GM12891 (cell line): ENCODE measurements around the gene SND1.

Experiments used
- PAX5 ChIP-seq: IDR thresholded peaks from 2 replicates; pipeline ENCODE4 v1.6.1; 2011; ENCODE audit warnings: low read length, moderate library complexity, mild to moderate bottlenecking; ENCODE audit not compliant: insufficient read depth, severe bottlenecking
- POLR2A ChIP-seq: IDR thresholded peaks from 2 replicates; pipeline ENCODE4 v1.6.1; 2011; ENCODE audit warnings: low read depth, low read length, control low read depth
- POLR2AphosphoS5 ChIP-seq: IDR thresholded peaks from 2 replicates; pipeline ENCODE4 v1.6.1; 2011; ENCODE audit warnings: low read depth, low read length, control low read depth
- SPI1 ChIP-seq: IDR thresholded peaks from 2 replicates; pipeline ENCODE4 v1.6.1; 2011; ENCODE audit warnings: low read depth, low read length, control low read depth
- TAF1 ChIP-seq: IDR thresholded peaks from 2 replicates; pipeline ENCODE4 v1.6.1; 2011; ENCODE audit warnings: low read depth, low read length, control low read depth

- TF ChIP-seq POLR2A = no peak
- no peak for TF ChIP-seq PAX5
- TF ChIP-seq POLR2AphosphoS5 = no peak
- no peak for TF ChIP-seq SPI1
- TF ChIP-seq TAF1 = no peak
Observed at GRCh38 chr7:128004623-128005022, 352.6 kb downstream of the SND1 start.
